SK-N-SH treated with all-trans-retinoic acid at 6 μM for 48 hours (cell line): ENCODE results near the gene WHRN.

Experiments
- ATAC-seq: fragments of 200-7000 bp; cut with Tn5 transposase; 3 replicates; pipeline ENCODE4 v1.9.1; 2020; ENCODE audit warnings: mild to moderate bottlenecking, moderate library complexity
- ARNTL ChIP-seq: fragments of 450-650 bp; formaldehyde crosslinking; IDR thresholded peaks from 2 replicates; pipeline ENCODE4 v1.5.0; 2020; ENCODE audit warnings: low read depth, mild to moderate bottlenecking, moderate library complexity, borderline replicate concordance
- BACH2 ChIP-seq: fragments of 250-450 bp; sonication (Bioruptor Pico); IDR thresholded peaks from 2 replicates; pipeline ENCODE4 v1.9.0; 2021; ENCODE audit warnings: mild to moderate bottlenecking, borderline replicate concordance
- CSDC2 ChIP-seq: fragments of 250-450 bp; sonication (Bioruptor Pico); IDR thresholded peaks from 2 replicates; pipeline ENCODE4 v1.5.0; 2020; ENCODE audit warnings: mild to moderate bottlenecking, moderate library complexity
- CSRNP3 ChIP-seq: fragments of 250-450 bp; sonication (Bioruptor Pico); IDR thresholded peaks from 2 replicates; pipeline ENCODE4 v1.5.1; 2021; ENCODE audit warnings: mild to moderate bottlenecking, moderate library complexity
- ESRRG ChIP-seq: fragments of 250-450 bp; sonication (Bioruptor Pico); IDR thresholded peaks from 2 replicates; pipeline ENCODE4 v1.6.1; 2021; ENCODE audit warnings: mild to moderate bottlenecking
- OSR1 ChIP-seq: fragments of 250-450 bp; sonication (Bioruptor Pico); IDR thresholded peaks from 2 replicates; pipeline ENCODE4 v1.8.0; 2022; ENCODE audit warnings: moderate library complexity, mild to moderate bottlenecking, inconsistent platforms
- PATZ1 ChIP-seq: fragments of 250-450 bp; sonication (Bioruptor Pico); IDR thresholded peaks from 2 replicates; pipeline ENCODE4 v1.8.0; 2020; ENCODE audit warnings: mild to moderate bottlenecking, moderate library complexity, borderline replicate concordance
- PPARA ChIP-seq: fragments of 250-450 bp; sonication (Bioruptor Pico); IDR thresholded peaks from 2 replicates; pipeline ENCODE4 v1.5.0; 2020; ENCODE audit warnings: mild to moderate bottlenecking, borderline replicate concordance
- RARB ChIP-seq: fragments of 250-450 bp; sonication (Bioruptor Pico); IDR thresholded peaks from 2 replicates; pipeline ENCODE4 v1.8.0; 2021; ENCODE audit warnings: mild to moderate bottlenecking, moderate library complexity
- SNAI2 ChIP-seq: fragments of 250-450 bp; sonication (Bioruptor Pico); IDR thresholded peaks from 2 replicates; pipeline ENCODE4 v1.5.0; 2020; ENCODE audit warnings: mild to moderate bottlenecking, moderate library complexity
- TCF4 ChIP-seq: fragments of 250-450 bp; sonication (Bioruptor Pico); IDR thresholded peaks from 2 replicates; pipeline ENCODE4 v1.8.0; 2021; ENCODE audit warnings: mild to moderate bottlenecking, moderate library complexity, borderline replicate concordance
- TOX ChIP-seq: fragments of 250-450 bp; sonication (Bioruptor Pico); IDR thresholded peaks from 2 replicates; pipeline ENCODE4 v1.8.0; 2021; ENCODE audit warnings: mild to moderate bottlenecking, moderate library complexity, borderline replicate concordance
- TSHZ2 ChIP-seq: fragments of 250-450 bp; sonication (Bioruptor Pico); IDR thresholded peaks from 2 replicates; pipeline ENCODE4 v1.5.0; 2020; ENCODE audit warnings: mild to moderate bottlenecking, moderate library complexity
- ZC3H10 ChIP-seq: fragments of 250-450 bp; sonication (Bioruptor Pico); IDR thresholded peaks from 2 replicates; pipeline ENCODE4 v1.5.1; 2021; ENCODE audit warnings: mild to moderate bottlenecking, moderate library complexity
- ZFP3 ChIP-seq: fragments of 250-450 bp; sonication (Bioruptor Pico); IDR thresholded peaks from 2 replicates; pipeline ENCODE4 v1.5.0; 2020; ENCODE audit warnings: mild to moderate bottlenecking, moderate library complexity
- ZFP30 ChIP-seq: fragments of 450-650 bp; formaldehyde crosslinking; IDR thresholded peaks from 2 replicates; pipeline ENCODE4 v1.5.0; 2022; ENCODE audit warnings: mild to moderate bottlenecking, moderate library complexity
- ZNF565 ChIP-seq: fragments of 450-650 bp; formaldehyde crosslinking; conservative IDR thresholded peaks from 2 replicates; pipeline ENCODE4 v1.5.0; 2020; ENCODE audit warnings: low read depth, mild to moderate bottlenecking, moderate library complexity
- ZNF70 ChIP-seq: fragments of 450-650 bp; formaldehyde crosslinking; IDR thresholded peaks from 2 replicates; pipeline ENCODE4 v1.5.0; 2020; ENCODE audit warnings: mild to moderate bottlenecking, moderate library complexity
- ZNF8 ChIP-seq: fragments of 450-650 bp; formaldehyde crosslinking; IDR thresholded peaks from 2 replicates; pipeline ENCODE4 v1.5.0; 2020; ENCODE audit warnings: mild to moderate bottlenecking, moderate library complexity

The WHRN gene

GRCh38 chr9:114499941-114500696 lies 5.2 kb downstream of the WHRN start:
- no peak for ATAC-seq

GRCh38 chr9:114499528-114499927 lies 5.7 kb downstream of the WHRN start:
- no peak for ATAC-seq
- TF ChIP-seq RARB (CRISPR knock-in tag) (no peak), TCF4 (CRISPR knock-in tag) (no peak), ARNTL (CRISPR knock-in tag) (no peak), PPARA (CRISPR knock-in tag) (no peak), TOX (CRISPR knock-in tag) (no peak), ZC3H10 (CRISPR knock-in tag) (no peak), BACH2 (no peak), ZFP3 (CRISPR knock-in tag) (no peak), SNAI2 (CRISPR knock-in tag) (no peak)

More at GRCh38 chr9:114499941-114500696, 5.2 kb downstream of the WHRN start:
- no peak for TF ChIP-seq ZNF8 (CRISPR knock-in tag)
- no peak for TF ChIP-seq BACH2
- no peak for TF ChIP-seq ZNF70 (CRISPR knock-in tag)
- no peak for TF ChIP-seq SNAI2 (CRISPR knock-in tag)
- no peak for TF ChIP-seq ARNTL (CRISPR knock-in tag)
- no peak for TF ChIP-seq ESRRG (CRISPR knock-in tag)
- TF ChIP-seq PPARA (CRISPR knock-in tag): no peak
- TF ChIP-seq ZC3H10 (CRISPR knock-in tag): no peak
- no peak for TF ChIP-seq OSR1
- no peak for TF ChIP-seq ZNF565 (CRISPR knock-in tag)
- no peak for TF ChIP-seq TSHZ2 (CRISPR knock-in tag)
- TF ChIP-seq PATZ1: no peak

GRCh38 chr9:114497727-114498382 lies 7.4 kb downstream of the WHRN start:
- no peak for ATAC-seq

More at GRCh38 chr9:114497727-114498382, 7.4 kb downstream of the WHRN start:
- no peak for TF ChIP-seq RARB (CRISPR knock-in tag)
- TF ChIP-seq TOX (CRISPR knock-in tag): no peak
- TF ChIP-seq CSRNP3 (CRISPR knock-in tag): no peak
- no peak for TF ChIP-seq ZNF565 (CRISPR knock-in tag)
- no peak for TF ChIP-seq ZFP3 (CRISPR knock-in tag)
- no peak for TF ChIP-seq ZC3H10 (CRISPR knock-in tag)
- no peak for TF ChIP-seq TSHZ2 (CRISPR knock-in tag)
- TF ChIP-seq ESRRG (CRISPR knock-in tag): no peak
- no peak for TF ChIP-seq ZFP30 (CRISPR knock-in tag)
- no peak for TF ChIP-seq CSDC2
